Measurements from ENCODE around the gene MORN3.

DNA sequence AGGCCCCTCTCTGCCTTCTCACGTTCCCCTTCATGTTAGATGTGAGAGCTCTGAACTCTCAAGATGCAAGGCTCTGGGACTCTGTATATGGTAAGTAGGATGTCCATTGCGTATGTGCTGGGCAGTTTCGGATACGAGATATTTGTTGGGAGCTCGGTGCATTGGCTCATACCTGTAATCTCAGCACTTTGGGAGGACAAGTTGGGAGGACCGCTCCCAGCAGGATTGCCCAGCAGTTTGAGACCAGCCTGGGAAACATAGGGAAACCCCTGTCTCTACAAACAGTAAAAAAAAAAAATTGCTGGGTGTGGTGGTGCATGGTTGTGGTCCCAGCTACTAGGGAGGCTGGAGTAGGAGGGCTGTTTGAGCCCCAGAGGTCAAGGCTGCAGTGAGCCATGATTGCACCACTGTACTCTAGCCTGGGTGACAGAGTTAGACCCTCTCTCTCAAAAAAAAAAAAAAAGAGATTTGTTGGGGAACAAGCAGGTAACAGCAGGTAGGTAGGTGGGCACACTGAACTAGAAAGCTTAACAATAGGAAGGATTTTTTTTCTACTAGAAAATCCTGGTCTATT lies 46.5 kb upstream of the MORN3 start:
- TF ChIP-seq POLR2A (IDR thresholded peaks at IDR 0.05; ENCODE audit: control extremely low read depth in 1 of 2, low read depth in 2 of 2, low read length in 2 of 2) (no peak), USF2 (IDR thresholded peaks at IDR 0.05; ENCODE audit: low read length) (no peak), JUND (IDR thresholded peaks at IDR 0.05; ENCODE audit: low read length) (no peak), RAD21 (IDR thresholded peaks at IDR 0.05 in 1 of 2, conservative IDR thresholded peaks at IDR 0.05 in 1 of 2; ENCODE audit: low read depth in 2 of 2, low read length in 2 of 2) (no peak), CTCF (IDR thresholded peaks at IDR 0.05; ENCODE audit: control extremely low read depth in 1 of 3, insufficient read depth in 1 of 3, low read depth in 1 of 3, low read length in 3 of 3) (no peak), CBX5 (IDR thresholded peaks at IDR 0.05; ENCODE audit: low read depth, low read length) (no peak), MAX (IDR thresholded peaks at IDR 0.05) (no peak), BACH1 (IDR thresholded peaks at IDR 0.05; ENCODE audit: low read length) (no peak), EZH2 (IDR thresholded peaks at IDR 0.05; ENCODE audit: low read depth, low read length, severe bottlenecking) (no peak), E2F6 (IDR thresholded peaks at IDR 0.05) (no peak)
- TF ChIP-seq, protein P1, sequence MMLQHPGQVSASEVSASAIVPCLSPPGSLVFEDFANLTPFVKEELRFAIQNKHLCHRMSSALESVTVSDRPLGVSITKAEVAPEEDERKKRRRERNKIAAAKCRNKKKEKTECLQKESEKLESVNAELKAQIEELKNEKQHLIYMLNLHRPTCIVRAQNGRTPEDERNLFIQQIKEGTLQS (IDR thresholded peaks at IDR 0.05; ENCODE audit: insufficient read depth, low read depth, low read length): no peak

Measured in H1 (cell line).